Keratinocyte (primary cell): ENCODE measurements around the gene DIPK1A. TPM values are rescaled to one million over a fixed set of nuclear protein-coding genes. Genes with fewer than 3 reads are reported as not detected.
A peak's percentile ranks its signal among the peaks of the same experiment; 100 is the strongest.

Experiments used
- DNase-seq: peaks from one replicate; pipeline ENCODE4 v3.0.0-alpha.2; 2011; ENCODE audit warnings: low read depth, missing footprints, low spot score
- FAIRE-seq: peaks from 2 replicates; lab custom pipeline; 2011; peaks lifted over from hg19 to GRCh38; lab: Jason Lieb, UNC
- H2AFZ ChIP-seq: 2 replicates; pipeline ENCODE4 v1.6.0; 2012; ENCODE audit warnings: low read length, control low read depth, inconsistent platforms; ENCODE audit not compliant: control insufficient read depth
- H3K27ac ChIP-seq: 2 replicates; pipeline ENCODE4 v1.5.1; 2011; ENCODE audit warnings: low read length; ENCODE audit not compliant: control insufficient read depth, insufficient read depth
- H3K27me3 ChIP-seq: 3 replicates; pipeline ENCODE4 v1.6.0; 2011; ENCODE audit warnings: low read length; ENCODE audit not compliant: control insufficient read depth, insufficient read depth; ENCODE audit errors: extremely low read depth
- H3K36me3 ChIP-seq, 2 experiments: 2 replicates in 1 of 2; 3 replicates in 1 of 2; pipeline ENCODE4 v1.5.1; 2011; ENCODE audit warnings: low read length in 2 of 2, mild to moderate bottlenecking in 1 of 2; ENCODE audit not compliant: control insufficient read depth in 2 of 2, insufficient read depth in 2 of 2; ENCODE audit errors: extremely low read depth in 1 of 2
- H3K4me1 ChIP-seq: 3 replicates; pipeline ENCODE4 v1.5.1; 2011; ENCODE audit warnings: low read length; ENCODE audit not compliant: control insufficient read depth, insufficient read depth; ENCODE audit errors: extremely low read depth
- H3K4me2 ChIP-seq: 3 replicates; pipeline ENCODE4 v1.6.0; 2011; ENCODE audit warnings: low read depth, low read length; ENCODE audit not compliant: control insufficient read depth, insufficient read depth; ENCODE audit errors: extremely low read depth
- H3K4me3 ChIP-seq, 3 experiments: fragments of 200-600 bp in 1 of 3; sonication (generic) in 1 of 3; 2 replicates in 2 of 3; 3 replicates in 1 of 3; pipeline ENCODE4 v1.5.1; 2011 to 2016; ENCODE audit warnings: low read length in 3 of 3, mild to moderate bottlenecking in 3 of 3, control low read depth in 2 of 3, inconsistent platforms in 1 of 3, low read depth in 1 of 3, mixed read lengths in 1 of 3, mixed run types in 1 of 3, moderate library complexity in 1 of 3; ENCODE audit not compliant: control insufficient read depth in 2 of 3, insufficient read depth in 2 of 3; ENCODE audit errors: extremely low read depth in 1 of 3
- H3K79me2 ChIP-seq: 2 replicates; pipeline ENCODE4 v1.6.0; 2012; ENCODE audit warnings: low read length; ENCODE audit not compliant: control insufficient read depth, insufficient read depth
- H3K9ac ChIP-seq: 3 replicates; pipeline ENCODE4 v1.6.0; 2011; ENCODE audit warnings: low read length; ENCODE audit not compliant: control insufficient read depth, insufficient read depth; ENCODE audit errors: extremely low read depth
- H3K9me1 ChIP-seq: 3 replicates; pipeline ENCODE4 v1.6.0; 2011; ENCODE audit warnings: low read length; ENCODE audit not compliant: control insufficient read depth, insufficient read depth; ENCODE audit errors: extremely low read depth
- H3K9me3 ChIP-seq: 2 replicates; pipeline ENCODE4 v1.5.1; 2012; ENCODE audit warnings: low read depth, low read length; ENCODE audit not compliant: control insufficient read depth
- H4K20me1 ChIP-seq: 3 replicates; pipeline ENCODE4 v1.6.0; 2011; ENCODE audit warnings: low read length; ENCODE audit not compliant: control insufficient read depth, insufficient read depth; ENCODE audit errors: extremely low read depth
- CTCF ChIP-seq, 3 experiments: IDR thresholded peaks in 1 of 3; conservative IDR thresholded peaks in 1 of 3; optimal IDR thresholded peaks in 1 of 3; 2 replicates in 2 of 3; 3 replicates in 1 of 3; pipeline versions ENCODE3 to v1.5.1; 2011; ENCODE audit warnings: low read length in 3 of 3, mild to moderate bottlenecking in 3 of 3, moderate library complexity in 2 of 3, control low read depth in 1 of 3, inconsistent platforms in 1 of 3; ENCODE audit not compliant: insufficient read depth in 2 of 3; ENCODE audit errors: extremely low read depth in 1 of 3
- EZH2 ChIP-seq: IDR thresholded peaks from one replicate; pipeline ENCODE4 v1.6.1; 2012; ENCODE audit warnings: inconsistent platforms, mild to moderate bottlenecking, low read length, moderate library complexity
- dilution Hi-C: fragments of 300-500 bp; cut with MboI; formaldehyde crosslinking; loops from one replicate; pipeline ENCODE4 v1.7.0; 2020; ENCODE audit warnings: low sequenced_read_pairs; ENCODE audit not compliant: extremely low pct_ligation_motif_present
- polyA plus RNA-seq, 5 experiments: library from polyadenylated mRNA; depleted of rRNA in 3 of 5; stranded (reverse) in 3 of 5; stranded (forward) in 1 of 5; unstranded in 1 of 5; fragments of >200 nt; gene quantifications; 1 replicate in 1 of 5; 2 replicates in 3 of 5; 3 replicates in 1 of 5; pipeline versions ENCODE4 v1.2.1 to v1.2.3, GENCODE V29; 2011 to 2012; ENCODE audit warnings: missing spikeins in 2 of 5, low read depth in 1 of 5, low replicate concordance in 1 of 5

DIPK1A gene
- polyA plus RNA-seq, 1 donor (not counting 4 experiments of a cell fraction or from before 2014, with no cell fraction given), result 22.0 TPM

DNA sequence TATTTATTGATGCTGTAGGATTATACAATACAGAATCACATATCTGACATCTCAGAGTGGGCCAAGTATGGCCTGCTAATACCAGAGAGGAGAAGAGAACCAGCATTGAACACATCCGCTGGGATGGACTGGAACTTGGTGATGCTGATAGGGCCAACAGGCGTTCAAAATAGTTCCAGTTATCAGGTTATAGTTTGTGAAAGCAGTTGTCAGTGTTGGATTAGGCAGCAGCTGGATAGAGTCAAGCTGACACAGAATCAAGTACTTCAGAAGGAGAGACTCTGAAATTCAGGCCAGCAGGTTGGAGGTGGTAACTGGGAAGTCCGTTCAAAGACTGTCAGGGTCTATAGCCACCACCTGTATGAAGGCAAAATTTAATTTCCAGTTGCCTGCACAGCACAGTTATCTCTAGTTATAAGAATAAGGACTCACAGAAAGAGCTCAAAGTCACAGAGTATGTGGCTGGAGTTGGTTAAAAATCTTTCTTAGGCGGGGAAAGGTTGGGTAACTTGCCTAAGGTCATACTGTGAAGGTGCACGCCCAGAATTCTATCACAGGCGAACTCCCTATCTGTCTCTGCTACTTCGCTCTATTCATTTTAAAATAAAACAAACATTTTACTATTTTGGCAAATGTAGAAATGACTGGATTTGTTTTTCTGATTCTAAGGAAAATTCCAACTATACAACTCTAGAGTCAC is 9.9 kb upstream of the DIPK1A start:
- Histone ChIP-seq H3K9ac (no peak overlapping the region), H3K4me3 (no peak overlapping the region), H3K4me1 (peaks cover 19% of the 10 kb centered on the region), H3K27me3 (no peaks in the 10 kb centered on the region), H3K9me3 (no peaks in the 10 kb centered on the region), H3K79me2 (no peaks in the 10 kb centered on the region), H2AFZ (peak overlapping the region; percentile 37), H4K20me1 (no peaks in the 10 kb centered on the region), H3K27ac (no peak overlapping the region), H3K36me3 (no peaks in the 10 kb centered on the region), H3K4me2 (no peak overlapping the region), H3K9me1 (no peaks in the 10 kb centered on the region)
- dilution Hi-C loops, result no loop called here
- no peak for DNase-seq
- TF ChIP-seq EZH2 (no peak), CTCF (optimal IDR thresholded peaks at IDR 0.05 in 1 of 3, IDR thresholded peaks at IDR 0.05 in 1 of 3, conservative IDR thresholded peaks at IDR 0.05 in 1 of 3; ENCODE audit: extremely low read depth in 1 of 3, insufficient read depth in 2 of 3, low read length in 3 of 3) (no peak)
- no peak for FAIRE-seq

DNA sequence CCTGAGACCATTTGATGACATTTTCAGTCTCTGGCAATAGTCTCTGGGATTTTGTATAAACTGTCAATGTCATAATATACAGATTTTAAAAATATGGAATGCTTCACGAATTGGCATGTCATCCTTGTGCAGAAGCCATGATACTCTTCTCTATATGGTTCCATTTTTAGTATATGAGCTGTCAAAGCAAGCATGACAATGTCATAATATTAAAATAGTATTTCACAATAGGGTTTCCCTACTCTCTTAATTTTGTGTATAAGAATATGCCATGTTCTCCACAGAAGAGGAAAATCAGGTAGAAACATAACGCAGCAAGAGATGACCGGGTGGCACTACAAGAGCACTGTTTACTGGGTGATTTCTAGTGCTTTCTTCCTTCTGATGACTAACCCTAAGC is 8.3 kb upstream of the DIPK1A start:
- no peak overlapping the region for H3K4me3 ChIP-seq
- no peaks in the 10 kb centered on the region for H3K27me3 ChIP-seq
- no peak overlapping the region for H3K4me2 ChIP-seq
- no peak overlapping the region for H2AFZ ChIP-seq
- H3K27ac ChIP-seq, result no peak overlapping the region
- H3K4me1 ChIP-seq, result peaks cover 19% of the 10 kb centered on the region
- dilution Hi-C loops, result no loop called here
- no peaks in the 10 kb centered on the region for H4K20me1 ChIP-seq
- no peaks in the 10 kb centered on the region for H3K9me3 ChIP-seq
- DNase-seq (no peak), FAIRE-seq (no peak)
- TF ChIP-seq CTCF (optimal IDR thresholded peaks at IDR 0.05 in 1 of 3, IDR thresholded peaks at IDR 0.05 in 1 of 3, conservative IDR thresholded peaks at IDR 0.05 in 1 of 3; ENCODE audit: extremely low read depth in 1 of 3, insufficient read depth in 2 of 3, low read length in 3 of 3) (no peak), EZH2 (no peak)
- H3K36me3 ChIP-seq, result no peaks in the 10 kb centered on the region
- no peaks in the 10 kb centered on the region for H3K9me1 ChIP-seq
- H3K9ac ChIP-seq, result no peak overlapping the region
- no peaks in the 10 kb centered on the region for H3K79me2 ChIP-seq
